ENCODE results near the gene ZNF580.

Gene ZNF580

DNA sequence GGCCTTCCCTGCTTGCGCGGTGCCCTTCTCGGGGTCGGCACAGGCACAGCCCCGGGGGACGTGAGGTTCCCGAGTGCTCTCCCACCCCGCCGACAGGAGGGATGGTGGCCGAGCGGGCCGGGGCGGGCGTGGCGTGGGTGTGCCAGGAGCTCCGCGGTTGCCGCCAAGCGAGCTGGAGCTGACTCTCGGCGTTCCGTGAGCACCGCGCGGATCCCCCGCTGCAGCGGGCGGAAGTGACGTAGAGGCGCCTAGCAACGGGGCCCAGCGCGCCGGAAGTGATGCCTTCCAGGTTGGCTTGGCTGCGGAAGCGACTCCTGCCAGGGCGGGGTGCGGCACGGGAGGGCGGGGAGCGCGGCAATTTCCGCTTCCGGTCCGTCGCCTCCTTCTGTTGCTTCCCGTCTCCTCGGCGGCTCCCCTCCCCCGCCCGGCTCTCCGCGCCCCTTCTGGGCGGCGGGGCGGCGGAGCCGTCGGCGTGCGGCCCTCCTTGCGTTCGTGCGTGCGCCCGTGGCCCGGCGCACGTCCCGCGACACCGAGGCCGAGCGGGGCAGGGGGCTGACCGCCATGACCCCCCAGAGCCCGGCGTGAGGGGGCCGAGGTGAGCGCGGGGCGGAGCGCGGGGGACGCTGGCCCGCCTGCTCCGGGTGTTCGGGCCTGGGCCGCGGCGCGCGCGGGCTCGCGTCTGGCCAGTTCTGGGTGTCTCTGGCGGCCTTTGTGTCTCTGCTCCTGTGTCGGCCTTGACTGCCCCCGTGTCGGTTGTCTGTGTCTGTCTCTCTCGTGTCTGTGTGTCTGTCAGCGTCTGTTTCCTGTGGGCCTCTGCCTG is 34.2 kb downstream of the ZNF580 start, which contains the start of gene EPN1 (continued):
- TF ChIP-seq ZNF837 (tag by site-specific recombination; IDR thresholded peaks at IDR 0.05) (no peak), ZBTB20 (tag by site-specific recombination; IDR thresholded peaks at IDR 0.05) (peak; percentile 54; the same call in 1 of the 2 replicates), GLIS2 (tag by site-specific recombination; IDR thresholded peaks at IDR 0.05) (peak; percentile 77), ZNF544 (tag by site-specific recombination; IDR thresholded peaks at IDR 0.05) (no peak), IKZF3 (tag by site-specific recombination; IDR thresholded peaks at IDR 0.05) (0 out of 2 replicates have a peak, but pooled peaks have one; percentile 14), HIC1 (tag by site-specific recombination; IDR thresholded peaks at IDR 0.05) (peak; percentile 99), ZBTB26 (tag by site-specific recombination; optimal IDR thresholded peaks at IDR 0.05) (peak; percentile 72), ZEB2 (tag by site-specific recombination; IDR thresholded peaks at IDR 0.05) (peak; percentile 78), ZNF639 (tag by site-specific recombination; IDR thresholded peaks at IDR 0.05) (no peak), ZNF2 (tag by site-specific recombination; IDR thresholded peaks at IDR 0.05) (0 out of 2 replicates have a peak, but pooled peaks have one; percentile 44), KLF8 (tag by site-specific recombination; IDR thresholded peaks at IDR 0.05) (peak; percentile 87), ZBTB49 (tag by site-specific recombination; IDR thresholded peaks at IDR 0.05; ENCODE audit: low read depth) (no peak), ZNF561 (tag by site-specific recombination; IDR thresholded peaks at IDR 0.05; ENCODE audit: borderline replicate concordance) (peak; percentile 64; the same call in 1 of the 2 replicates), ZNF391 (tag by site-specific recombination; IDR thresholded peaks at IDR 0.05; ENCODE audit: borderline replicate concordance, low read depth) (0 out of 2 replicates have a peak, but pooled peaks have one; percentile 58), PRDM4 (tag by site-specific recombination; IDR thresholded peaks at IDR 0.05) (no peak), TCF7L2 (IDR thresholded peaks at IDR 0.05; ENCODE audit: borderline replicate concordance, low read depth, low read length) (no peak), ZNF529 (tag by site-specific recombination; IDR thresholded peaks at IDR 0.05; ENCODE audit: insufficient replicate concordance) (no peak), ZNF596 (tag by site-specific recombination; IDR thresholded peaks at IDR 0.05) (0 out of 2 replicates have a peak, but pooled peaks have one; percentile 24), ZNF266 (tag by site-specific recombination; IDR thresholded peaks at IDR 0.05; ENCODE audit: low read depth) (no peak), ZNF138 (tag by site-specific recombination; IDR thresholded peaks at IDR 0.05; ENCODE audit: borderline replicate concordance) (no peak), ZNF155 (tag by site-specific recombination; IDR thresholded peaks at IDR 0.05) (no peak), REPIN1 (tag by site-specific recombination; IDR thresholded peaks at IDR 0.05; ENCODE audit: low read depth) (no peak), ZFP69B (tag by site-specific recombination; IDR thresholded peaks at IDR 0.05) (peak; percentile 55; the same call in 1 of the 2 replicates), ZNF571 (tag by site-specific recombination; IDR thresholded peaks at IDR 0.05) (no peak), ELK4 (IDR thresholded peaks at IDR 0.05; ENCODE audit: borderline replicate concordance, low read depth, low read length) (peak; percentile 34; the same call in 1 of the 2 replicates)
- TF ChIP-seq, protein P1, sequence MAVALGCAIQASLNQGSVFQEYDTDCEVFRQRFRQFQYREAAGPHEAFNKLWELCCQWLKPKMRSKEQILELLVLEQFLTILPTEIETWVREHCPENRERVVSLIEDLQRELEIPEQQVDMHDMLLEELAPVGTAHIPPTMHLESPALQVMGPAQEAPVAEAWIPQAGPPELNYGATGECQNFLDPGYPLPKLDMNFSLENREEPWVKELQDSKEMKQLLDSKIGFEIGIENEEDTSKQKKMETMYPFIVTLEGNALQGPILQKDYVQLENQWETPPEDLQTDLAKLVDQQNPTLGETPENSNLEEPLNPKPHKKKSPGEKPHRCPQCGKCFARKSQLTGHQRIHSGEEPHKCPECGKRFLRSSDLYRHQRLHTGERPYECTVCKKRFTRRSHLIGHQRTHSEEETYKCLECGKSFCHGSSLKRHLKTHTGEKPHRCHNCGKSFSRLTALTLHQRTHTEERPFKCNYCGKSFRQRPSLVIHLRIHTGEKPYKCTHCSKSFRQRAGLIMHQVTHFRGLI (tag by site-specific recombination; IDR thresholded peaks at IDR 0.05) = no peak

Data from HEK293 (cell line).